H1 (cell line): ENCODE results near the gene PMEPA1. TPM values are rescaled to one million over a fixed set of nuclear protein-coding genes. Genes with fewer than 3 reads are reported as not detected.

Experiments
- CTCF ChIA-PET: fragments of 300-600 bp; sonication (Branson Sonifier 250); formaldehyde crosslinking; loops from one replicate; lab custom pipeline; 2021; ENCODE audit not compliant: partially characterized antibody; lab: Charles Lee
- POLR2A ChIA-PET: fragments of 300-600 bp; sonication (Branson Sonifier 250); formaldehyde crosslinking; loops from one replicate; lab custom pipeline; 2021; ENCODE audit warnings: inconsistent platforms; ENCODE audit not compliant: partially characterized antibody; lab: Charles Lee
- DNase-seq, 2 experiments: peaks; one replicate each; pipeline versions ENCODE4 v3.0.0 to v3.0.0-alpha.2; 2010 to 2022; ENCODE audit warnings: low spot score in 2 of 2, low read depth in 1 of 2, mixed read lengths in 1 of 2
- FAIRE-seq: peaks from 2 replicates; lab custom pipeline; 2011; peaks lifted over from hg19 to GRCh38; lab: Jason Lieb, UNC
- H2AFZ ChIP-seq: 2 replicates; pipeline ENCODE4 v1.8.1; 2012; ENCODE audit warnings: low read length, inconsistent platforms
- H2AK5ac ChIP-seq: 2 replicates; pipeline ENCODE4 v1.6.1; 2013; ENCODE audit warnings: low read depth, low read length
- H2BK120ac ChIP-seq: replicated peaks from 2 replicates; pipeline ENCODE3; 2013; ENCODE audit warnings: low read depth, low read length, inconsistent platforms
- H2BK12ac ChIP-seq: 2 replicates; pipeline ENCODE4 v1.6.1; 2013; ENCODE audit warnings: low read depth, low read length
- H2BK15ac ChIP-seq: 2 replicates; pipeline ENCODE4 v1.6.1; 2013; ENCODE audit warnings: low read length
- H2BK20ac ChIP-seq: 2 replicates; pipeline ENCODE4 v1.6.1; 2013; ENCODE audit warnings: low read length
- H2BK5ac ChIP-seq: 2 replicates; pipeline ENCODE4 v1.6.1; 2013; ENCODE audit warnings: low read depth, low read length
- H3K14ac ChIP-seq: 2 replicates; pipeline ENCODE4 v1.6.1; 2013; ENCODE audit warnings: inconsistent platforms; ENCODE audit not compliant: insufficient read length
- H3K18ac ChIP-seq: 2 replicates; pipeline ENCODE4 v1.6.1; 2013; ENCODE audit warnings: low read length; ENCODE audit errors: extremely low read depth
- H3K23ac ChIP-seq: 2 replicates; pipeline ENCODE4 v1.6.1; 2013; ENCODE audit warnings: inconsistent platforms; ENCODE audit not compliant: insufficient read length
- H3K23me2 ChIP-seq: 2 replicates; pipeline ENCODE4 v1.6.1; 2013; ENCODE audit warnings: low read depth, low read length
- H3K27ac ChIP-seq: 2 replicates; pipeline ENCODE4 v1.6.1; 2011; ENCODE audit warnings: low read depth, low read length, inconsistent platforms
- H3K27me3 ChIP-seq, 4 experiments: replicated peaks in 1 of 4; 1 replicate in 1 of 4; 2 replicates in 3 of 4; pipeline versions ENCODE4 v1.6.1 to v1.8.1; 2011 to 2013; ENCODE audit warnings: low read length in 3 of 4, mild to moderate bottlenecking in 3 of 4, inconsistent platforms in 2 of 4, mixed read lengths in 2 of 4, moderate library complexity in 1 of 4; ENCODE audit not compliant: control insufficient read depth in 3 of 4, insufficient read depth in 3 of 4; ENCODE audit errors: extremely low read depth in 1 of 4
- H3K36me3 ChIP-seq, 4 experiments: 2 replicates each; pipeline versions ENCODE4 v1.6.1 to v1.8.1; 2011 to 2013; ENCODE audit warnings: mild to moderate bottlenecking in 4 of 4, low read length in 3 of 4, moderate library complexity in 2 of 4, control low read depth in 1 of 4, inconsistent platforms in 1 of 4; ENCODE audit not compliant: insufficient read depth in 4 of 4, control insufficient read depth in 2 of 4
- H3K4ac ChIP-seq: replicated peaks from 2 replicates; pipeline ENCODE3; 2013; ENCODE audit warnings: low read length, low read depth, mixed read lengths, inconsistent platforms; ENCODE audit not compliant: insufficient read length
- H3K4me1 ChIP-seq, 4 experiments: replicated peaks in 1 of 4; 1 replicate in 1 of 4; 2 replicates in 3 of 4; pipeline versions ENCODE4 v1.6.1 to v1.8.1; 2011 to 2013; ENCODE audit warnings: low read length in 3 of 4, inconsistent platforms in 2 of 4, mixed read lengths in 1 of 4; ENCODE audit not compliant: insufficient read depth in 4 of 4, control insufficient read depth in 3 of 4
- H3K4me2 ChIP-seq, 2 experiments: 2 replicates each; pipeline versions ENCODE4 v1.6.1 to v1.8.1; 2011 to 2013; ENCODE audit warnings: low read depth in 2 of 2, low read length in 2 of 2, control low read depth in 1 of 2, inconsistent platforms in 1 of 2, mild to moderate bottlenecking in 1 of 2; ENCODE audit not compliant: insufficient read depth in 1 of 2
- H3K4me3 ChIP-seq, 4 experiments: fragments of 200-600, 300-600 bp in 1 of 4; sonication (generic), shearing (Covaris generic), sonication (Bioruptor Twin) in 1 of 4; 2 replicates each; pipeline versions ENCODE4 v1.5.1 to v1.8.1; 2011 to 2016; ENCODE audit warnings: low read length in 4 of 4, low read depth in 3 of 4, control low read depth in 2 of 4, inconsistent platforms in 2 of 4, mild to moderate bottlenecking in 2 of 4, mixed read lengths in 1 of 4, moderate library complexity in 1 of 4; ENCODE audit not compliant: insufficient read depth in 2 of 4; ENCODE audit errors: extremely low read depth in 1 of 4
- H3K56ac ChIP-seq: replicated peaks from 2 replicates; pipeline ENCODE3; 2013; ENCODE audit warnings: low read depth, mild to moderate bottlenecking, mixed read lengths, low read length, inconsistent platforms; ENCODE audit not compliant: insufficient read length
- H3K79me1 ChIP-seq: 2 replicates; pipeline ENCODE4 v1.6.1; 2013; ENCODE audit warnings: low read depth, low read length, control low read depth
- H3K79me2 ChIP-seq, 2 experiments: 2 replicates each; pipeline versions ENCODE4 v1.6.1 to v1.8.1; 2012 to 2013; ENCODE audit warnings: low read length in 2 of 2, mild to moderate bottlenecking in 2 of 2, inconsistent platforms in 1 of 2; ENCODE audit not compliant: insufficient read depth in 2 of 2, control insufficient read depth in 1 of 2
- H3K9ac ChIP-seq, 4 experiments: replicated peaks in 1 of 4; 1 replicate in 1 of 4; 2 replicates in 3 of 4; pipeline versions ENCODE4 v1.6.1 to v1.8.1; 2011 to 2013; ENCODE audit warnings: low read depth in 3 of 4, low read length in 3 of 4, control low read depth in 2 of 4, mild to moderate bottlenecking in 2 of 4, moderate library complexity in 2 of 4, inconsistent platforms in 1 of 4; ENCODE audit errors: extremely low read depth in 1 of 4
- H3K9me3 ChIP-seq, 2 experiments: 2 replicates each; pipeline versions ENCODE4 v1.6.1 to v1.8.1; 2012 to 2013; ENCODE audit warnings: mild to moderate bottlenecking in 2 of 2, moderate library complexity in 2 of 2, control low read depth in 1 of 2, inconsistent platforms in 1 of 2, low read depth in 1 of 2, low read length in 1 of 2, mixed read lengths in 1 of 2; ENCODE audit not compliant: insufficient read depth in 2 of 2
- H4K20me1 ChIP-seq, 2 experiments: replicated peaks in 1 of 2; 2 replicates each; pipeline versions ENCODE3 to v1.8.1; 2011 to 2013; ENCODE audit warnings: inconsistent platforms in 2 of 2, low read length in 2 of 2, mild to moderate bottlenecking in 1 of 2; ENCODE audit not compliant: insufficient read depth in 2 of 2, control insufficient read depth in 1 of 2
- H4K5ac ChIP-seq: 2 replicates; pipeline ENCODE4 v1.6.1; 2013; ENCODE audit warnings: low read length, low read depth, mixed read lengths, inconsistent platforms; ENCODE audit not compliant: insufficient read length
- H4K8ac ChIP-seq: 2 replicates; pipeline ENCODE4 v1.8.0; 2013; ENCODE audit warnings: mild to moderate bottlenecking, moderate library complexity, low read length, inconsistent platforms; ENCODE audit not compliant: insufficient read depth; ENCODE audit errors: extremely low read depth
- H4K91ac ChIP-seq: replicated peaks from 2 replicates; pipeline ENCODE3; 2013; ENCODE audit warnings: low read length, mixed read lengths, inconsistent platforms; ENCODE audit not compliant: insufficient read length
- CBX5 ChIP-seq: fragments of 300-800, 300-1000 bp; sonication (generic); IDR thresholded peaks from 2 replicates; pipeline ENCODE4 v1.7.1; 2016; ENCODE audit warnings: antibody characterized with exemption, low read length, low read depth
- CBX8 ChIP-seq: fragments of 300-800, 300-1000 bp; sonication (generic); IDR thresholded peaks from 2 replicates; pipeline ENCODE4 v1.7.1; 2016; ENCODE audit warnings: low read depth, low read length, borderline replicate concordance
- KDM1A ChIP-seq: fragments of 200-600, 300-600 bp; sonication (generic); IDR thresholded peaks from 2 replicates; pipeline ENCODE4 v1.7.1; 2016; ENCODE audit warnings: mild to moderate bottlenecking, low read length, borderline replicate concordance
- MAFK ChIP-seq: IDR thresholded peaks from 2 replicates; pipeline ENCODE4 v1.6.1; 2012; ENCODE audit warnings: low read depth, mild to moderate bottlenecking, improper control_type of control experiment, low read length
- POU5F1 ChIP-seq: IDR thresholded peaks from 2 replicates; pipeline ENCODE4 v1.6.1; 2011; ENCODE audit warnings: low read depth, mild to moderate bottlenecking, low read length, moderate library complexity
- RBBP5 ChIP-seq: IDR thresholded peaks from 2 replicates; pipeline ENCODE4 v1.7.1; 2012; ENCODE audit warnings: low read depth, mild to moderate bottlenecking, inconsistent platforms, low read length, moderate library complexity, borderline replicate concordance
- RNF2 ChIP-seq: fragments of 200-900, 300-1000 bp; sonication (generic); IDR thresholded peaks from 2 replicates; pipeline ENCODE4 v1.7.1; 2016; ENCODE audit warnings: borderline replicate concordance, low read depth, mild to moderate bottlenecking, antibody characterized with exemption, low read length; ENCODE audit not compliant: poor library complexity, severe bottlenecking; ENCODE audit errors: missing control alignments
- TEAD4 ChIP-seq: IDR thresholded peaks from 2 replicates; pipeline ENCODE4 v1.6.1; 2012; ENCODE audit warnings: low read depth, low read length, inconsistent platforms, mixed read lengths
- WGBS, 2 experiments: shearing (Covaris generic) in 1 of 2; methylation state at CpG; one replicate each; pipeline versions ENCODE4 v1.1.6 to v1.1.7; 2013 to 2015; ENCODE audit warnings: low lambda C conversion rate in 2 of 2, mixed read lengths in 2 of 2, inconsistent platforms in 1 of 2, low coverage in 1 of 2, missing lambda C conversion rate in 1 of 2; ENCODE audit not compliant: insufficient replicate concordance in 2 of 2, insufficient coverage in 1 of 2, insufficient read length in 1 of 2; ENCODE audit errors: extremely low coverage in 1 of 2, missing lambda C conversion rate in 1 of 2; 5-methylcytosine and 5-hydroxymethylcytosine counted together
- polyA plus RNA-seq, 7 experiments: library from polyadenylated mRNA; depleted of rRNA in 3 of 7; stranded (reverse) in 5 of 7; unstranded in 2 of 7; fragments of >200 nt in 5 of 7; fragments of 200-250 nt in 2 of 7; gene quantifications; 1 replicate in 5 of 7; 2 replicates in 1 of 7; 4 replicates in 1 of 7; pipeline versions ENCODE4 v1.2.1 to v1.2.3, GENCODE V29; 2011 to 2013; ENCODE audit warnings: missing spikeins in 2 of 7, mixed read lengths in 2 of 7
- total RNA-seq: library from RNA; stranded (reverse); fragmentation: NEBNext Ultra II Directional; extraction: Animal tissue kit (Norgen Biotek cat#: 25700); gene quantifications from 2 replicates; pipeline ENCODE4 v1.2.1, GENCODE V29; 2021

PMEPA1 gene
- total and polyA plus RNA-seq, 2 of the 8 experiments (the other 6 are each of a cell fraction or from before 2014, with no cell fraction given), result 12.7 to 20.5 TPM

GRCh38 chr20:57651881-57652605 is 57.8 kb downstream of the PMEPA1 start:
- no peak overlapping the region for H3K56ac ChIP-seq
- H3K4me2 ChIP-seq, result no peak overlapping the region
- H2BK15ac ChIP-seq, result no peak overlapping the region
- no peak overlapping the region for H3K4me3 ChIP-seq
- DNase-seq (no peak), FAIRE-seq (no peak)
- no peak overlapping the region for H4K91ac ChIP-seq
- no peaks in the 10 kb centered on the region for H3K27me3 ChIP-seq
- no peak overlapping the region for H2BK12ac ChIP-seq
- peaks cover 3 to 9% of the 10 kb centered on the region in 2 experiments for H4K20me1 ChIP-seq
- H3K9me3 ChIP-seq, result no peaks in the 10 kb centered on the region
- 93% methylated on average over 23 of the region's 50 CpGs; no CpG with 5 or more reads in 1 of the 2 experiments for WGBS, 2 experiments
- H3K79me2 ChIP-seq, result no peaks in the 10 kb centered on the region
- ChIA-PET CTCF (interaction anchor here (0.6 to 4.8 kb wide), 5 partner anchors 30 to 522 kb away, joined by 3 to 28 read pairs (median 4); no protein-coding TSS in a partner anchor), POLR2A (no interaction called here)
- H3K79me1 ChIP-seq, result no peaks in the 10 kb centered on the region
- H3K14ac ChIP-seq, result no peak overlapping the region
- no peak overlapping the region for H2BK20ac ChIP-seq
- no peak overlapping the region for H3K23ac ChIP-seq
- peaks cover 0 to 4% (median 2%) of the 10 kb centered on the region in 4 experiments; a peak in 3 of 7 replicates for H3K4me1 ChIP-seq
- H3K27ac ChIP-seq, result no peak overlapping the region
- no peak overlapping the region for H2BK120ac ChIP-seq
- no peak overlapping the region for H3K18ac ChIP-seq
- no peak overlapping the region for H2AK5ac ChIP-seq
- peak overlapping the region; percentile 29; the same call in 1 of the 2 replicates for H4K8ac ChIP-seq
- no peak overlapping the region for H2BK5ac ChIP-seq
- H3K23me2 ChIP-seq, result no peaks in the 10 kb centered on the region
- H3K36me3 ChIP-seq, result peaks cover 0 to 8% (median 2%) of the 10 kb centered on the region in 4 experiments; a peak in 3 of 8 replicates
- no peak overlapping the region for H3K4ac ChIP-seq
- no peak overlapping the region for H2AFZ ChIP-seq
- H3K9ac ChIP-seq, result no peak overlapping the region
- H4K5ac ChIP-seq, result no peak overlapping the region
- TF ChIP-seq KDM1A, result no peak
- TF ChIP-seq MAFK, result no peak
- TF ChIP-seq POU5F1, result no peak
- no peak for TF ChIP-seq RNF2
- TF ChIP-seq CBX8, result no peak
- no peak for TF ChIP-seq CBX5
- no peak for TF ChIP-seq TEAD4
- TF ChIP-seq RBBP5, result no peak
